BE2C (cell line): ENCODE results near the gene PJA2.

Source experiments
- DNase-seq: peaks from one replicate; pipeline ENCODE4 v3.0.0-alpha.2; 2020
- H3K27me3 ChIP-seq: fragments of 250-450 bp; sonication (Bioruptor Pico); 2 replicates; pipeline ENCODE4 v1.5.1; 2020; ENCODE audit warnings: mild to moderate bottlenecking
- H3K36me3 ChIP-seq: fragments of 250-450 bp; sonication (Bioruptor Pico); 2 replicates; pipeline ENCODE4 v1.5.1; 2020; ENCODE audit warnings: mild to moderate bottlenecking
- H3K4me1 ChIP-seq: fragments of 250-450 bp; sonication (Bioruptor Pico); 2 replicates; pipeline ENCODE4 v1.5.1; 2020
- H3K4me3 ChIP-seq: 2 replicates; pipeline ENCODE4 v1.5.1; 2011; ENCODE audit warnings: low read depth, low read length
- H3K9me3 ChIP-seq: fragments of 250-450 bp; sonication (Bioruptor Pico); 2 replicates; pipeline ENCODE4 v1.5.1; 2020
- TF ChIP-seq, protein P1 (sequence below): IDR thresholded peaks from 2 replicates; pipeline ENCODE4 v1.5.1; 2012; ENCODE audit warnings: mild to moderate bottlenecking, low read depth, low read length

PJA2 gene

DNA sequence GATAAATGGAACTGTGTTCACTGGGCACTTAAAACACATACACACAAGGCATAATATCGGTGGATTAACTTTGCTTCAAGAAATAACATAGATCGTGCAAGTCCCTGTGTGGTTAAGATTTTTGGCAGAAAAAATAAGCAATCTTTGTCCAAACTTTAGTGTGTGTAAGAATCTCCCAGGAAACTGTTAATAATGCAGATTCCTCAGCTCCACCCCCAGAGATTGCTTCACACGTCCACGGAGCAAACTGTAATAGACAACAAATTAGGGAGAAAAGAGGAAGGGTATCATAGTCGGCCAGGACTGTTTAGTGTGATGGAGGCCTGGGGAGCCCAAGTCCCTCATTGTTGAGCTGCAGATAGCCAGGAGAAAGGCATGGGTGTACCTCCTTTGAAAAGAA, 84.8 kb downstream of the PJA2 start:
- no peak for DNase-seq
- H3K4me3 ChIP-seq: no peak overlapping the region
- H3K4me1 ChIP-seq: no peaks in the 10 kb centered on the region
- H3K36me3 ChIP-seq: no peaks in the 10 kb centered on the region; the same call in 1 of the 2 replicates
- no peaks in the 10 kb centered on the region for H3K9me3 ChIP-seq
- H3K27me3 ChIP-seq: no peaks in the 10 kb centered on the region
- TF ChIP-seq, protein P1, sequence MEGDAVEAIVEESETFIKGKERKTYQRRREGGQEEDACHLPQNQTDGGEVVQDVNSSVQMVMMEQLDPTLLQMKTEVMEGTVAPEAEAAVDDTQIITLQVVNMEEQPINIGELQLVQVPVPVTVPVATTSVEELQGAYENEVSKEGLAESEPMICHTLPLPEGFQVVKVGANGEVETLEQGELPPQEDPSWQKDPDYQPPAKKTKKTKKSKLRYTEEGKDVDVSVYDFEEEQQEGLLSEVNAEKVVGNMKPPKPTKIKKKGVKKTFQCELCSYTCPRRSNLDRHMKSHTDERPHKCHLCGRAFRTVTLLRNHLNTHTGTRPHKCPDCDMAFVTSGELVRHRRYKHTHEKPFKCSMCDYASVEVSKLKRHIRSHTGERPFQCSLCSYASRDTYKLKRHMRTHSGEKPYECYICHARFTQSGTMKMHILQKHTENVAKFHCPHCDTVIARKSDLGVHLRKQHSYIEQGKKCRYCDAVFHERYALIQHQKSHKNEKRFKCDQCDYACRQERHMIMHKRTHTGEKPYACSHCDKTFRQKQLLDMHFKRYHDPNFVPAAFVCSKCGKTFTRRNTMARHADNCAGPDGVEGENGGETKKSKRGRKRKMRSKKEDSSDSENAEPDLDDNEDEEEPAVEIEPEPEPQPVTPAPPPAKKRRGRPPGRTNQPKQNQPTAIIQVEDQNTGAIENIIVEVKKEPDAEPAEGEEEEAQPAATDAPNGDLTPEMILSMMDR: no peak

DNA sequence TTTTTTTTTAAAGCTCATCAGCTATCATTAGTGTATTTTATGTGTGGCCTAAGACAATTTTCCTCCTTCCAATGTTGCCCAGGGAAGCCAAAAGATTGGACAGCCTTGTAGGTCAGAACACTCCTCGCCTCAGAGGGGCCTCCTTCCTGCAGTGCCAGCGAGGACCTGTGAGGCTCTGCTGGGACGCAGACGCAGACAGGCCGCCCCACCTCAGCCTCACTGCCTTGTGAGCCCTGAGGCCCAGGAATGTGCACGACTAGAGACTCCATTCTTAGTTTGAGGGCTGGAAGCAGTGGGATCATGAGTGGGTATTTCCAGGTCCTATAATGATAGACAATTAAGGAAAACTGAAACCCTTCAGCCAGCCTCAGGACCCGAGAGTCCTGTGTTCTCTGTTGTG, 85.4 kb downstream of the PJA2 start:
- Histone ChIP-seq H3K36me3 (no peaks in the 10 kb centered on the region; the same call in 1 of the 2 replicates), H3K4me3 (no peak overlapping the region), H3K4me1 (no peaks in the 10 kb centered on the region), H3K9me3 (no peaks in the 10 kb centered on the region), H3K27me3 (no peaks in the 10 kb centered on the region)
- TF ChIP-seq, protein P1: no peak
- DNase-seq: no peak

DNA sequence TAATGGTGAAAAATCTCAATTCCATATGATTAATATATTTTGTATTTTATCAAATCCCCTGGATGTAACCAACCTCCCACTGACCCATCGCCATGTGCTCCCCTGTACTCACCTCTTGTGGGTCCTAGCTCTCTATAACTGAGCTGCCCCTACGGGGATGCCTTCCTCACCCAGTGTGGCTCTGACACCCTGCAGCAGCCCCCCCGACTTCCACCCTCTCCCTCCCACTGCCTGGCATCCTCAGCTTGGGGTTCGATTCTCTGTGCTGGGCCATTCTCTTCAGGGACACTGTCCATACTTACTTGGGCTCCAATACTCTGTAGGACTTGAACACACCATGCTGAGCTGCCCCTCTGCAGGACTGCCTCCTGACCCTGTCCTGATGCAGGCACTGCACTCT, 87.1 kb downstream of the PJA2 start:
- no peaks in the 10 kb centered on the region for H3K36me3 ChIP-seq
- no peaks in the 10 kb centered on the region for H3K4me1 ChIP-seq
- H3K4me3 ChIP-seq: no peak overlapping the region
- H3K9me3 ChIP-seq: no peaks in the 10 kb centered on the region
- H3K27me3 ChIP-seq: no peaks in the 10 kb centered on the region
- no peak for DNase-seq
- TF ChIP-seq, protein P1: no peak

DNA sequence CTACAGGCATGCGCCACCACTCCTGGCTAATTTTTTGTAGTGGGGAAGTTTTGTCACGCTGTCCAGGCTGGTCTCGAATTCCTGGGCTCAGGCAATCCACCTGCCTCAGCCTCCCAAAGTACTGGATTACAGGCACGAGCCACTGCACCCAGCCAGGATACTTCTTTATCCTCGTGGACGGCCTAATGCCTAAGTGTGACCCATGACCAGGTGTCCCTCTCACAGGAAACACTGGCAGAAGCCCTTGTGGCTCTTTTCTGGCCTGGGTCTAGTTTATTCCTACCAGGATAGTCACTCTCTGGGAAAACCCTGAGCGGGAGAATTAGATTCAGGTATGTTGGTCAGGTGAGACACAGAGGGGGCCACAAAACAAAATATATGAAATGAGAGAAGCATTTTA, 90.4 kb downstream of the PJA2 start:
- no peaks in the 10 kb centered on the region for H3K9me3 ChIP-seq
- DNase-seq: no peak
- no peaks in the 10 kb centered on the region for H3K4me1 ChIP-seq
- H3K27me3 ChIP-seq: no peaks in the 10 kb centered on the region
- H3K4me3 ChIP-seq: no peak overlapping the region
- TF ChIP-seq, protein P1: no peak
- no peaks in the 10 kb centered on the region for H3K36me3 ChIP-seq

DNA sequence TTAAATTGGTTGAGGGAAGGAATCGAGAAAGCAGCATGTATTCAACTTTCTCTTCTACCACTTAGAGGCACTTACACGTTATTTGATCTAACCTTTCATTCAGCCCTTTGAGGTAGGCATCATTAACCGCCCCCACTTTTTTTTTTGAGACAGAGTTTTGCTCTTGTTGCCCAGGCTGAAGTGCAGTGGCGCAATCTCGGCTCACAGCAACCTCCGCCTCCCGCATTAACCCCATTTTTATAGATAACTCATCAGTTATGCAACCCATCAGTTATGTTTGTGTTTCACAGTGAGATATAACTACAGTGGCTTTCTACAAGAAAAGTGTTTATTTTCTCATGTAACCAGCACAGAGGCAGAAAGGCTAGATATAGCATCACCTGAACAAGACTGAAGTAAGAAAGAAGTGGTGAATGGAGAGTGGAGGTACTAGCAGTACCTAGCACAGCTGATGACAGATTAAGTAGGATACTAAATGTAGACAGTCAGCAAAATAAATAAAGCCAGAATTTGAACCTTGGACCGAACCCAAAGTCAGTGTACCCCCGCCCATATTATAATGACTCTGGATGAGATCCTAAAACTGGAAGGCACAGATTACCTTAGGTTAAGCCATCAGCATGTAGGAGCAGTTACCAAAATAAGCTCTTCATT, 91.2 kb downstream of the PJA2 start:
- no peak for DNase-seq
- no peaks in the 10 kb centered on the region for H3K27me3 ChIP-seq
- H3K36me3 ChIP-seq: no peaks in the 10 kb centered on the region
- H3K9me3 ChIP-seq: no peaks in the 10 kb centered on the region
- H3K4me3 ChIP-seq: no peak overlapping the region
- TF ChIP-seq, protein P1: no peak
- H3K4me1 ChIP-seq: no peaks in the 10 kb centered on the region

DNA sequence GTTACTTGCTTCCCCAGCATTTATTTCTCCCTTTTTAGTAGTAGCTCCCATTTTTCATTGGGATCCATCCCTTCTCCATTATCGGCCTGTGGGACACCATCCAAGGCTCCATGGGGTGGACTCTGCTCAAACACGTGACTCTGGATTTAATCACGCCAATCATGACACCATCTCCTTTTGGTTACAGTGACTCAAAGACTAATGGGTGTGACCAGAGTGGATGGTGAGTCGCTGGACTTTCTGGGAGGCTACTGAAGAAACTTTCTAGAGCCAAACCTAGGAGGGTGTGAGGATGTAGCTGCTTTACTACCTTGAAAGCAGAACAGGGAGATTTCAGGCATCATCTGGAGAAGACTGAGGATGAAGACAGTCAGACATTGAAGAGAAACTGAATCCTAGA, 93.1 kb downstream of the PJA2 start:
- Histone ChIP-seq H3K9me3 (no peaks in the 10 kb centered on the region), H3K4me3 (no peak overlapping the region), H3K4me1 (no peaks in the 10 kb centered on the region), H3K27me3 (no peaks in the 10 kb centered on the region), H3K36me3 (no peaks in the 10 kb centered on the region)
- TF ChIP-seq, protein P1: no peak
- DNase-seq: no peak
